ENCODE measurements around the gene CPD. TPM values are rescaled to one million over a fixed set of nuclear protein-coding genes. Genes with fewer than 3 reads are reported as not detected.

CPD gene
- total and polyA plus RNA-seq, 9 of the 15 experiments (the other 6 are each of a cell fraction or from before 2014, with no cell fraction given), result 4.5 to 24.4 (median 20.4) TPM

DNA sequence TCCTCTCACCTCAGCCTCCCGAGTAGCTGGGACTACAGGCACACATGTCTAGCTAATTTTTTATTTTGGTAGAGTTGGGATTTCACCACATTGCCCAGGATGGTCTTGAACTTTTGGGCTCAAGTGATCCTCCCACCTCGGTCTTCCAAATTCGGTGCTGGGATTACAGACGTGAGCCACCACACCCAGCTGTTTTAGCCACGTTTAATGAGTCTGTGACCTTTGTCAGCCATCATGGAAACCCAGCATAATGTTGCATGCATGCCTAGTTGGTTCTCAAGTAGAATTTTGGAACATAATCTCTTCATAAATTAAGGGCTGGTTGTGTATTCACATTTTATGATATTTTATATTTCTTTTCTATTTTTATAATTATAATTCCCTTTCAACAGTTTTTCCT, 140.4 kb downstream of the CPD start (continued):
- TF ChIP-seq, protein P1, sequence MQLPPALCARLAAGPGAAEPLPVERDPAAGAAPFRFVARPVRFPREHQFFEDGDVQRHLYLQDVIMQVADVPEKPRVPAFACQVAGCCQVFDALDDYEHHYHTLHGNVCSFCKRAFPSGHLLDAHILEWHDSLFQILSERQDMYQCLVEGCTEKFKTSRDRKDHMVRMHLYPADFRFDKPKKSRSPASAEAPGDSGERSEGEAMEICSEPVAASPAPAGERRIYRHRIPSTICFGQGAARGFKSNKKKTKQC (CRISPR knock-in tag; IDR thresholded peaks at IDR 0.05), result no peak
- TF ChIP-seq NR0B1 (IDR thresholded peaks at IDR 0.05; ENCODE audit: partially characterized antibody) (no peak), NBN (IDR thresholded peaks at IDR 0.05; ENCODE audit: low read depth) (no peak), YY1 (IDR thresholded peaks at IDR 0.05; ENCODE audit: borderline replicate concordance in 1 of 3, control insufficient read depth in 1 of 3, extremely low read depth in 1 of 3, insufficient read depth in 3 of 3, insufficient read length in 1 of 3, insufficient replicate concordance in 2 of 3, low read depth in 1 of 3, low read length in 2 of 3) (no peak), RBM39 (optimal IDR thresholded peaks at IDR 0.05; ENCODE audit: low read depth, low read length) (no peak), GATA2 (CRISPR knock-in tag; IDR thresholded peaks at IDR 0.05) (no peak), TAF15 (IDR thresholded peaks at IDR 0.05; ENCODE audit: low read depth, low read length) (no peak), SP1 (CRISPR knock-in tag; IDR thresholded peaks at IDR 0.05) (no peak)
- TF ChIP-seq, protein P2, sequence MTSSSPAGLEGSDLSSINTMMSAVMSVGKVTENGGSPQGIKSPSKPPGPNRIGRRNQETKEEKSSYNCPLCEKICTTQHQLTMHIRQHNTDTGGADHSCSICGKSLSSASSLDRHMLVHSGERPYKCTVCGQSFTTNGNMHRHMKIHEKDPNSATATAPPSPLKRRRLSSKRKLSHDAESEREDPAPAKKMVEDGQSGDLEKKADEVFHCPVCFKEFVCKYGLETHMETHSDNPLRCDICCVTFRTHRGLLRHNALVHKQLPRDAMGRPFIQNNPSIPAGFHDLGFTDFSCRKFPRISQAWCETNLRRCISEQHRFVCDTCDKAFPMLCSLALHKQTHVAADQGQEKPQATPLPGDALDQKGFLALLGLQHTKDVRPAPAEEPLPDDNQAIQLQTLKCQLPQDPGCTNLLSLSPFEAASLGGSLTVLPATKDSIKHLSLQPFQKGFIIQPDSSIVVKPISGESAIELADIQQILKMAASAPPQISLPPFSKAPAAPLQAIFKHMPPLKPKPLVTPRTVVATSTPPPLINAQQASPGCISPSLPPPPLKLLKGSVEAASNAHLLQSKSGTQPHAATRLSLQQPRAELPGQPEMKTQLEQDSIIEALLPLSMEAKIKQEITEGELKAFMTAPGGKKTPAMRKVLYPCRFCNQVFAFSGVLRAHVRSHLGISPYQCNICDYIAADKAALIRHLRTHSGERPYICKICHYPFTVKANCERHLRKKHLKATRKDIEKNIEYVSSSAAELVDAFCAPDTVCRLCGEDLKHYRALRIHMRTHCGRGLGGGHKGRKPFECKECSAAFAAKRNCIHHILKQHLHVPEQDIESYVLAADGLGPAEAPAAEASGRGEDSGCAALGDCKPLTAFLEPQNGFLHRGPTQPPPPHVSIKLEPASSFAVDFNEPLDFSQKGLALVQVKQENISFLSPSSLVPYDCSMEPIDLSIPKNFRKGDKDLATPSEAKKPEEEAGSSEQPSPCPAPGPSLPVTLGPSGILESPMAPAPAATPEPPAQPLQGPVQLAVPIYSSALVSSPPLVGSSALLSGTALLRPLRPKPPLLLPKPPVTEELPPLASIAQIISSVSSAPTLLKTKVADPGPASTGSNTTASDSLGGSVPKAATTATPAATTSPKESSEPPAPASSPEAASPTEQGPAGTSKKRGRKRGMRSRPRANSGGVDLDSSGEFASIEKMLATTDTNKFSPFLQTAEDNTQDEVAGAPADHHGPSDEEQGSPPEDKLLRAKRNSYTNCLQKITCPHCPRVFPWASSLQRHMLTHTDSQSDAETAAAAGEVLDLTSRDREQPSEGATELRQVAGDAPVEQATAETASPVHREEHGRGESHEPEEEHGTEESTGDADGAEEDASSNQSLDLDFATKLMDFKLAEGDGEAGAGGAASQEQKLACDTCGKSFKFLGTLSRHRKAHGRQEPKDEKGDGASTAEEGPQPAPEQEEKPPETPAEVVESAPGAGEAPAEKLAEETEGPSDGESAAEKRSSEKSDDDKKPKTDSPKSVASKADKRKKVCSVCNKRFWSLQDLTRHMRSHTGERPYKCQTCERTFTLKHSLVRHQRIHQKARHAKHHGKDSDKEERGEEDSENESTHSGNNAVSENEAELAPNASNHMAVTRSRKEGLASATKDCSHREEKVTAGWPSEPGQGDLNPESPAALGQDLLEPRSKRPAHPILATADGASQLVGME (CRISPR knock-in tag; IDR thresholded peaks at IDR 0.05), result no peak

Small RNAs within 50 kb of the gene (small RNA-seq; reads per million reads assigned to genes)
- gene RF00019 (not detected), gene RNU6-990P (not detected)

Other genes with a start within 250 kb of the CPD start
- 0.05 TPM in 1 of 2 replicates, not detected in the other for gene SLC6A4, start 143.2 kb upstream of the CPD start, total RNA-seq (2014; rRNA removed)
- not detected in 2 replicates for gene SLC6A4, start 143.2 kb upstream of the CPD start, total RNA-seq (2014; rRNA removed; fragmentation: Illumina TruSeq; extraction: Trizol)
- not detected in 2 replicates for gene SLC6A4, start 143.2 kb upstream of the CPD start, total RNA-seq (2015; rRNA removed; fragmentation: Illumina TruSeq; extraction: Trizol)
- 0.09 TPM in 1 of 2 replicates, not detected in the other for gene SLC6A4, start 143.2 kb upstream of the CPD start, total RNA-seq (2021)
- 0.07 TPM in 1 of 2 replicates, not detected in the other for gene SLC6A4, start 143.2 kb upstream of the CPD start, polyA plus RNA-seq (2011; rRNA removed)
- 0.06 TPM in 1 of 2 replicates, not detected in the other for gene SLC6A4, start 143.2 kb upstream of the CPD start, polyA plus RNA-seq (2014; fragmentation: Illumina TruSeq; extraction: Trizol)
- not detected for gene SLC6A4, start 143.2 kb upstream of the CPD start, polyA plus RNA-seq (2014; fragmentation: Nextera tagmentation; extraction: Ambion mirVana)
- 0.05 TPM in 1 of 2 replicates, not detected in the other for gene SLC6A4, start 143.2 kb upstream of the CPD start, polyA plus RNA-seq (2014; rRNA removed)
- gene BLMH, start 87.0 kb upstream of the CPD start, total RNA-seq (2014; rRNA removed), result 54.9 and 61.5 TPM in 2 replicates
- 103 and 110 TPM in 2 replicates for gene BLMH, start 87.0 kb upstream of the CPD start, total RNA-seq (2014; rRNA removed; fragmentation: Illumina TruSeq; extraction: Trizol)
- 75.8 and 78.7 TPM in 2 replicates for gene BLMH, start 87.0 kb upstream of the CPD start, total RNA-seq (2015; rRNA removed; fragmentation: Illumina TruSeq; extraction: Trizol)
- 106 and 118 TPM in 2 replicates for gene BLMH, start 87.0 kb upstream of the CPD start, total RNA-seq (2021)
- 21.3 and 45.3 TPM in 2 replicates for gene BLMH, start 87.0 kb upstream of the CPD start, polyA plus RNA-seq (2011; rRNA removed)
- gene BLMH, start 87.0 kb upstream of the CPD start, polyA plus RNA-seq (2014; fragmentation: Illumina TruSeq; extraction: Trizol), result 103 and 113 TPM in 2 replicates
- 10 to 100 TPM; 26.0 to 38.7 TPM for gene BLMH, start 87.0 kb upstream of the CPD start, polyA plus RNA-seq (2014; fragmentation: Nextera tagmentation; extraction: Ambion mirVana)
- 67.3 and 69.7 TPM in 2 replicates for gene BLMH, start 87.0 kb upstream of the CPD start, polyA plus RNA-seq (2014; rRNA removed)
- gene TMIGD1, start 44.9 kb upstream of the CPD start, total RNA-seq (2014; rRNA removed), result not detected in 2 replicates
- not detected in 2 replicates for gene TMIGD1, start 44.9 kb upstream of the CPD start, total RNA-seq (2014; rRNA removed; fragmentation: Illumina TruSeq; extraction: Trizol)
- not detected in 2 replicates for gene TMIGD1, start 44.9 kb upstream of the CPD start, total RNA-seq (2015; rRNA removed; fragmentation: Illumina TruSeq; extraction: Trizol)
- gene TMIGD1, start 44.9 kb upstream of the CPD start, total RNA-seq (2021), result not detected in 2 replicates
- not detected in 2 replicates for gene TMIGD1, start 44.9 kb upstream of the CPD start, polyA plus RNA-seq (2011; rRNA removed)
- gene TMIGD1, start 44.9 kb upstream of the CPD start, polyA plus RNA-seq (2014; fragmentation: Illumina TruSeq; extraction: Trizol), result not detected in 2 replicates
- gene TMIGD1, start 44.9 kb upstream of the CPD start, polyA plus RNA-seq (2014; fragmentation: Nextera tagmentation; extraction: Ambion mirVana), result not detected
- not detected in 2 replicates for gene TMIGD1, start 44.9 kb upstream of the CPD start, polyA plus RNA-seq (2014; rRNA removed)
- 17.6 and 20.7 TPM in 2 replicates for gene GOSR1, start 98.5 kb downstream of the CPD start, total RNA-seq (2014; rRNA removed)
- gene GOSR1, start 98.5 kb downstream of the CPD start, total RNA-seq (2014; rRNA removed; fragmentation: Illumina TruSeq; extraction: Trizol), result 33.3 and 36.5 TPM in 2 replicates
- 31.6 and 31.9 TPM in 2 replicates for gene GOSR1, start 98.5 kb downstream of the CPD start, total RNA-seq (2015; rRNA removed; fragmentation: Illumina TruSeq; extraction: Trizol)
- gene GOSR1, start 98.5 kb downstream of the CPD start, total RNA-seq (2021), result 33.3 and 35.7 TPM in 2 replicates
- 14.0 and 26.5 TPM in 2 replicates for gene GOSR1, start 98.5 kb downstream of the CPD start, polyA plus RNA-seq (2011; rRNA removed)
- 38.2 and 38.5 TPM in 2 replicates for gene GOSR1, start 98.5 kb downstream of the CPD start, polyA plus RNA-seq (2014; fragmentation: Illumina TruSeq; extraction: Trizol)
- gene GOSR1, start 98.5 kb downstream of the CPD start, polyA plus RNA-seq (2014; fragmentation: Nextera tagmentation; extraction: Ambion mirVana), result 10 to 100 TPM; 56.7 to 95.5 TPM
- gene GOSR1, start 98.5 kb downstream of the CPD start, polyA plus RNA-seq (2014; rRNA removed), result 19.9 TPM in 2 replicates